K562 (cell line): ENCODE data around the gene NR1D2. TPM values are rescaled to one million over a fixed set of nuclear protein-coding genes. Genes with fewer than 3 reads are reported as not detected.

Experiments
- ATAC-seq: fragments of 200-7000 bp; cut with Tn5 transposase; 3 replicates; pipeline ENCODE4 v1.9.1; 2020; ENCODE audit warnings: moderate library complexity
- BruUV-seq: library from RNA; stranded (reverse); fragments of 400-500 nt; replicated peaks from 2 replicates; lab custom pipeline; 2021; lab: Mats Ljungman, UMichigan
- CTCF ChIA-PET: fragments of 300-600 bp; formaldehyde crosslinking; extraction: SDS; loops from one replicate; lab custom pipeline; 2021; ENCODE audit warnings: low intra/inter-chr PET ratio; lab: Yijun Ruan, JAX
- POLR2A ChIA-PET: fragments of 300-600, 350-650 bp; sonication (Branson Sonifier 250); formaldehyde crosslinking; extraction: SDS; loops from one replicate; lab custom pipeline; 2021; ENCODE audit warnings: antibody characterized with exemption, inconsistent platforms; lab: Yijun Ruan, JAX
- DNase-seq, 4 experiments: peaks; one replicate each; pipeline versions ENCODE4 v3.0.0 to v3.0.0-alpha.2; 2011 to 2018; ENCODE audit warnings: low spot score in 3 of 4, mixed read lengths in 3 of 4; ENCODE audit errors: extremely low read depth in 1 of 4
- FAIRE-seq: peaks from 2 replicates; lab custom pipeline; 2011; peaks lifted over from hg19 to GRCh38; lab: Jason Lieb, UNC
- H2AFZ ChIP-seq: 2 replicates; pipeline ENCODE4 v1.6.0; 2011; ENCODE audit warnings: low read depth, low read length, control low read depth, inconsistent platforms
- H3K27ac ChIP-seq: fragments of 200-600 bp; 3 replicates; pipeline ENCODE4 v1.8.0; 2011; ENCODE audit warnings: low read depth, mild to moderate bottlenecking, control low read depth, inconsistent platforms, low read length, moderate library complexity, mixed read lengths; ENCODE audit errors: extremely low read depth
- H3K27me3 ChIP-seq, 2 experiments: fragments of 300-600 bp in 1 of 2; 2 replicates in 1 of 2; 3 replicates in 1 of 2; pipeline versions ENCODE4 v1.6.0 to v1.8.0; 2011; ENCODE audit warnings: inconsistent platforms in 2 of 2, low read length in 2 of 2, mild to moderate bottlenecking in 1 of 2, mixed read lengths in 1 of 2, moderate library complexity in 1 of 2; ENCODE audit not compliant: control insufficient read depth in 2 of 2, insufficient read depth in 2 of 2
- H3K36me3 ChIP-seq: fragments of 300-600 bp; 3 replicates; pipeline ENCODE4 v1.8.0; 2011; ENCODE audit warnings: mild to moderate bottlenecking, low read length, inconsistent platforms; ENCODE audit not compliant: control insufficient read depth, insufficient read depth
- H3K4me1 ChIP-seq, 2 experiments: fragments of 200-600 bp in 1 of 2; replicated peaks in 1 of 2; 2 replicates in 1 of 2; 3 replicates in 1 of 2; pipeline versions ENCODE4 v1.5.1 to v1.8.0; 2011; ENCODE audit warnings: inconsistent platforms in 2 of 2, low read length in 2 of 2, mild to moderate bottlenecking in 1 of 2, mixed read lengths in 1 of 2, moderate library complexity in 1 of 2; ENCODE audit not compliant: control insufficient read depth in 2 of 2, insufficient read depth in 2 of 2
- H3K4me2 ChIP-seq: 2 replicates; pipeline ENCODE4 v1.6.1; 2011; ENCODE audit warnings: low read length, control low read depth, inconsistent platforms, mixed read lengths; ENCODE audit not compliant: insufficient read depth
- H3K4me3 ChIP-seq: fragments of 200-600 bp; sonication (generic), shearing (Covaris generic); 2 replicates; pipeline ENCODE4 v1.5.1; 2016; ENCODE audit warnings: control low read depth, inconsistent platforms
- H3K79me2 ChIP-seq: fragments of 200-600 bp; 3 replicates; pipeline ENCODE4 v1.8.0; 2011; ENCODE audit warnings: low read length, inconsistent platforms; ENCODE audit not compliant: control insufficient read depth, insufficient read depth
- H3K9ac ChIP-seq, 2 experiments: 2 replicates each; pipeline versions ENCODE4 v1.6.0 to v1.6.1; 2011; ENCODE audit warnings: low read depth in 2 of 2, low read length in 2 of 2, control low read depth in 1 of 2, inconsistent platforms in 1 of 2, mild to moderate bottlenecking in 1 of 2, mixed read lengths in 1 of 2; ENCODE audit not compliant: insufficient read depth in 1 of 2
- H3K9me1 ChIP-seq: one replicate; pipeline ENCODE4 v1.6.0; 2011; ENCODE audit warnings: inconsistent platforms, mild to moderate bottlenecking, low read length, moderate library complexity; ENCODE audit not compliant: control insufficient read depth, insufficient read depth
- H3K9me3 ChIP-seq: replicated peaks from 2 replicates; pipeline ENCODE4 v1.5.1; 2011; ENCODE audit warnings: low read depth, low read length, inconsistent platforms; ENCODE audit not compliant: control insufficient read depth, insufficient read depth
- H4K20me1 ChIP-seq: replicated peaks from 2 replicates; pipeline ENCODE4 v1.6.1; 2011; ENCODE audit warnings: low read length, inconsistent platforms, mixed read lengths; ENCODE audit not compliant: control insufficient read depth, insufficient read depth
- C11orf30 ChIP-seq: fragments of 450-650 bp; IDR thresholded peaks from 2 replicates; pipeline ENCODE4 v1.6.1; 2016; ENCODE audit warnings: low read depth, mild to moderate bottlenecking
- EP400 ChIP-seq: fragments of 450-650 bp; IDR thresholded peaks from 2 replicates; pipeline ENCODE4 v1.6.1; 2017; ENCODE audit warnings: antibody characterized with exemption, mild to moderate bottlenecking, moderate library complexity
- IFI16 ChIP-seq: fragments of 250-450 bp; sonication (Bioruptor Pico); IDR thresholded peaks from 2 replicates; pipeline ENCODE4 v2.1.2; 2022; ENCODE audit warnings: mild to moderate bottlenecking, inconsistent platforms
- ILF3 ChIP-seq: fragments of 450-650 bp; IDR thresholded peaks from 2 replicates; pipeline ENCODE4 v1.6.1; 2018; ENCODE audit warnings: antibody characterized with exemption, mild to moderate bottlenecking, moderate library complexity, borderline replicate concordance
- MAFG ChIP-seq: fragments of 450-650 bp; conservative IDR thresholded peaks from 2 replicates; pipeline ENCODE4 v1.6.1; 2016; ENCODE audit warnings: missing genetic modification characterization, missing compliant biosample characterization
- NR2C1 ChIP-seq, 2 experiments: fragments of 450-650 bp; IDR thresholded peaks; 2 replicates each; pipeline ENCODE4 v1.6.1; 2017; ENCODE audit warnings: mild to moderate bottlenecking in 2 of 2, antibody characterized with exemption in 1 of 2, inconsistent platforms in 1 of 2, missing compliant biosample characterization in 1 of 2, missing genetic modification characterization in 1 of 2
- POLR2B ChIP-seq: fragments of 450-650 bp; IDR thresholded peaks from 2 replicates; pipeline ENCODE4 v1.6.1; 2018; ENCODE audit warnings: low read depth; ENCODE audit not compliant: partially characterized antibody
- SNIP1 ChIP-seq: fragments of 450-650 bp; IDR thresholded peaks from 2 replicates; pipeline ENCODE4 v1.7.1; 2017; ENCODE audit warnings: low read depth, mild to moderate bottlenecking
- SRF ChIP-seq, 2 experiments: fragments of 250-450, 450-650 bp in 1 of 2; sonication (Bioruptor Pico) in 1 of 2; sonication (generic) in 1 of 2; formaldehyde crosslinking; IDR thresholded peaks; 2 replicates each; pipeline versions ENCODE4 v1.5.0 to v1.5.1; 2020 to 2022; ENCODE audit warnings: mild to moderate bottlenecking in 1 of 2, missing genetic modification reagents in 1 of 2
- ZNF316 ChIP-seq: fragments of 450-650 bp; IDR thresholded peaks from 2 replicates; pipeline ENCODE4 v1.6.1; 2016
- WGBS: fragments of 100-300 bp; shearing (Covaris generic); methylation state at CpG from one replicate; pipeline ENCODE4 v1.1.6; 2016; ENCODE audit warnings: low coverage, mixed read lengths; ENCODE audit not compliant: insufficient coverage; ENCODE audit errors: missing lambda C conversion rate; 5-methylcytosine and 5-hydroxymethylcytosine counted together
- in situ Hi-C: fragments of 300-500 bp; cut with MboI; formaldehyde crosslinking; loops from 4 replicates; pipeline ENCODE4 v1.15.0; 2018; ENCODE audit warnings: inconsistent platforms, mixed read lengths
- intact Hi-C: fragments of 100-400 bp; cut with micrococcal nuclease; formaldehyde crosslinking; loops from 2 replicates; pipeline ENCODE4 v1.14.2; 2022
- polyA plus RNA-seq, 8 experiments: library from polyadenylated mRNA; depleted of rRNA in 4 of 8; stranded (reverse) in 5 of 8; unstranded in 3 of 8; fragments of >200 nt; fragmentation: Nextera tagmentation in 2 of 8; fragmentation: Illumina TruSeq in 1 of 8; extraction: Ambion mirVana in 2 of 8; extraction: Trizol in 1 of 8; gene quantifications; 2 replicates each; pipeline versions ENCODE4 v1.2.1 to v1.2.3, GENCODE V29; 2011 to 2014; ENCODE audit warnings: inconsistent platforms in 1 of 8, missing spikeins in 1 of 8
- total RNA-seq, 7 experiments: library from RNA; depleted of rRNA in 6 of 7; stranded (reverse); fragments of >200 nt in 6 of 7; fragmentation: Illumina TruSeq in 2 of 7; extraction: Trizol in 2 of 7; gene quantifications; 2 replicates each; pipeline versions ENCODE4 v1.2.1 to v1.2.3, GENCODE V29; 2011 to 2021; ENCODE audit warnings: low replicate concordance in 1 of 7

NR1D2 gene
- total and polyA plus RNA-seq, 9 of the 15 experiments (the other 6 are each of a cell fraction or from before 2014, with no cell fraction given), result 1.2 to 5.5 (median 2.9) TPM

GRCh38 chr3:24025805-24026204 is 80.7 kb downstream of the NR1D2 start:
- H3K79me2 ChIP-seq, result no peaks in the 10 kb centered on the region
- H3K27me3 ChIP-seq, result no peaks in the 10 kb centered on the region; a peak in 2 of 5 replicates
- no peaks in the 10 kb centered on the region for H3K9me1 ChIP-seq
- no peak overlapping the region for H3K4me2 ChIP-seq
- H3K9ac ChIP-seq, result no peak overlapping the region
- H3K36me3 ChIP-seq, result no peaks in the 10 kb centered on the region
- DNase-seq (no peak), FAIRE-seq (no peak), ATAC-seq (no peak)
- intact Hi-C loops, result no loop called here
- TF ChIP-seq SRF (CRISPR knock-in tag; IDR thresholded peaks at IDR 0.05), result no peak
- TF ChIP-seq NR2C1 (IDR thresholded peaks at IDR 0.05), result no peak
- TF ChIP-seq NR2C1 (tag; IDR thresholded peaks at IDR 0.05), result no peak
- no peak for TF ChIP-seq SNIP1
- peak; percentile 57; the same call in 1 of the 2 replicates for TF ChIP-seq C11orf30
- TF ChIP-seq POLR2B, result no peak
- no peak for TF ChIP-seq ILF3
- TF ChIP-seq ZNF316, result peak; percentile 76
- no peak for TF ChIP-seq IFI16 (CRISPR knock-in tag)
- TF ChIP-seq EP400, result no peak
- TF ChIP-seq MAFG (tag), result peak; percentile 45
- H3K4me3 ChIP-seq, result no peak overlapping the region
- no peak overlapping the region for H2AFZ ChIP-seq
- BruUV-seq, result no TSS peak
- no peaks in the 10 kb centered on the region for H3K4me1 ChIP-seq
- in situ Hi-C loops, result loop anchor here (25.0 kb wide), 1 partner anchor 814 kb away; the partner anchor contains the start of gene UBE2E2
- 2% methylated on average over 3 of the region's 3 CpGs for WGBS
- no peak overlapping the region for H3K27ac ChIP-seq
- ChIA-PET CTCF (no interaction called here), POLR2A (no interaction called here)
- no peaks in the 10 kb centered on the region for H4K20me1 ChIP-seq
- no peaks in the 10 kb centered on the region for H3K9me3 ChIP-seq
